VCaP (cell line): ENCODE results near the gene NOXA1.

Source experiments
- H3K27ac ChIP-seq: fragments of 450-650 bp; 2 replicates; pipeline ENCODE4 v1.5.1; 2017
- TF ChIP-seq, protein P1 (sequence below): fragments of 450-650 bp; conservative IDR thresholded peaks from 2 replicates; pipeline ENCODE4 v1.5.1; 2017; ENCODE audit warnings: mild to moderate bottlenecking, moderate library complexity

The NOXA1 gene

DNA sequence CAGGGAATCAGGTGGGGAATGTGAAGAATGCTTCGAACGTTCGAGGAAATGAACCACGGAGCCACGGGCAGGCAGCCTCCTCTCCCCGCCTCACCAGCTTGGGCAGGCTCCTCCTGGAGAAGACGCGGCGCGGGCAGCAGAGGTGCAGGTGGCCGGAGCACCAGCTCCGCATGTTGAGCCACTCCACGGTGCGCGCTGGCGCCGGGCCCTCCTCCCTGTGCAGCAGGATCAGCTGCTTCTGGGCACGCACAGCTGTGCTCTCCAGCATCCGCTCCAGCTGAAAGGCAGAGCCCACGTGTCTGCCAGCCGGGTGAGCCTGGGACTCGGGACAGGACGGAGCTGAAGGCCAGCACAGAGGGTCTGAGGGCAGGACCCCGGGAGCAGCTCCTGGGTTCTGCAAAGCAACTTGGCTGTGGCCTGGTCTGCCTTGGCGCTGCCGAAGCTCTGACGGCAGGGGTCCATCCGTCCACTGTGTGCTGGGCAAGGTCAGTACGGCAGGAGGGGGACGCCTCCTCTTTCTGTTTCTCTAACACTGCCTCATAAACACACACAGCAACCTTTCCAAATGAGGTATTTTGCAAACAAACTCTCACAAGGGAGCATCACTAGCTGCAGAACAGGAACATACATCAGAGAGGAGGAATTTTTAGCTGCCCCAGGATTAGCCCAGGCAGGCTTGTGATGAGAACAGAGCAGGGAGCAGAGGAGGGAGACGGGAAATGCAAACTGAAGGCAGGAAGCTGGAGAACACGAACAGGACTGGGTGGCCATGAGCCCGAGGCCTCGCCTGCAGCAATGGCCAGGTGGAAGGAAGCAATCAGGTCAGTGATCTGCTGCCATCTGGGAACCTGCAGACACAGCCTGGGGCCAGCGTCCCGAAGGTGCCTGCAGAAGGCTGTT lies 56.0 kb downstream of the NOXA1 start:
- TF ChIP-seq, protein P1, sequence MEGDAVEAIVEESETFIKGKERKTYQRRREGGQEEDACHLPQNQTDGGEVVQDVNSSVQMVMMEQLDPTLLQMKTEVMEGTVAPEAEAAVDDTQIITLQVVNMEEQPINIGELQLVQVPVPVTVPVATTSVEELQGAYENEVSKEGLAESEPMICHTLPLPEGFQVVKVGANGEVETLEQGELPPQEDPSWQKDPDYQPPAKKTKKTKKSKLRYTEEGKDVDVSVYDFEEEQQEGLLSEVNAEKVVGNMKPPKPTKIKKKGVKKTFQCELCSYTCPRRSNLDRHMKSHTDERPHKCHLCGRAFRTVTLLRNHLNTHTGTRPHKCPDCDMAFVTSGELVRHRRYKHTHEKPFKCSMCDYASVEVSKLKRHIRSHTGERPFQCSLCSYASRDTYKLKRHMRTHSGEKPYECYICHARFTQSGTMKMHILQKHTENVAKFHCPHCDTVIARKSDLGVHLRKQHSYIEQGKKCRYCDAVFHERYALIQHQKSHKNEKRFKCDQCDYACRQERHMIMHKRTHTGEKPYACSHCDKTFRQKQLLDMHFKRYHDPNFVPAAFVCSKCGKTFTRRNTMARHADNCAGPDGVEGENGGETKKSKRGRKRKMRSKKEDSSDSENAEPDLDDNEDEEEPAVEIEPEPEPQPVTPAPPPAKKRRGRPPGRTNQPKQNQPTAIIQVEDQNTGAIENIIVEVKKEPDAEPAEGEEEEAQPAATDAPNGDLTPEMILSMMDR = no peak
- peak overlapping the region; percentile 93 for H3K27ac ChIP-seq

DNA sequence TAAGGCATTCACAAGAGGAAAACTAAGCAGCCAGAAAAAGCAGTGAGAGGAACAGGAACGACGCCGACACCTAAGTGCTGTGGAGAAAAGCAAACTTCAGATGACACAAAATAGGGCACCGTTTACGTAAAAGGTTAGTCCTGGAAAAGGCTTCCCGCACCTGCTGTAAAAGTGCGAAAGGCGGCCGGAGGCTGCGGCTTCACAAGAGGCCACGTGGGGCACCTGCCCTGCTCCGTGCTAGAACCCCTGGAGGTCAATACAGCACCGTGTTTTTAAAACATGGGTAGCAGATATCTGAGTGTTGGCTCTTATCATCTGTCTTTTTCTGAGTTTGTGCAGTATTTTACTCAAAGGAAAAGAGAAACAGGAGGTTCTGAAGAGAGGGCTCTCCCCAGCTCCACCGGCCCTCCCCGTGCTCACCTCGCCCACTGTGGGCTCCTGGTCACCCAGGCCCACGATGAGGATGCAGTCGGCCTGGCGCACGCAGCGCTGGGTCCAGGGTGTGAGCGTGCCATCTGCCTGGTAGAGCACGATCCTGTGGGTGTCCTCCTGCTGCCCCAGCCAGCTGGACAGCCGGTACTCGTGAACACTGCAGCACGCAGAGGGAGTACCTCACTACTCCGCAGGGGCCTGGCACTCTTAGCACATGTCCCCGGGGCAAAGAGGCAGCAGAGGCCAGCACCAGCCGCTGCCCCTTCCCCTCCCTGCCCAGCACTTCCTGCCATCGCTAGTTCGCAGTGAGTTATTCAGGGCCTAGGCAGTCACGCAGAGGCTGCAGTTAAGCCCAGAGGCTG lies 56.9 kb downstream of the NOXA1 start:
- H3K27ac ChIP-seq = peak overlapping the region; percentile 93
- TF ChIP-seq, protein P1 = no peak

DNA sequence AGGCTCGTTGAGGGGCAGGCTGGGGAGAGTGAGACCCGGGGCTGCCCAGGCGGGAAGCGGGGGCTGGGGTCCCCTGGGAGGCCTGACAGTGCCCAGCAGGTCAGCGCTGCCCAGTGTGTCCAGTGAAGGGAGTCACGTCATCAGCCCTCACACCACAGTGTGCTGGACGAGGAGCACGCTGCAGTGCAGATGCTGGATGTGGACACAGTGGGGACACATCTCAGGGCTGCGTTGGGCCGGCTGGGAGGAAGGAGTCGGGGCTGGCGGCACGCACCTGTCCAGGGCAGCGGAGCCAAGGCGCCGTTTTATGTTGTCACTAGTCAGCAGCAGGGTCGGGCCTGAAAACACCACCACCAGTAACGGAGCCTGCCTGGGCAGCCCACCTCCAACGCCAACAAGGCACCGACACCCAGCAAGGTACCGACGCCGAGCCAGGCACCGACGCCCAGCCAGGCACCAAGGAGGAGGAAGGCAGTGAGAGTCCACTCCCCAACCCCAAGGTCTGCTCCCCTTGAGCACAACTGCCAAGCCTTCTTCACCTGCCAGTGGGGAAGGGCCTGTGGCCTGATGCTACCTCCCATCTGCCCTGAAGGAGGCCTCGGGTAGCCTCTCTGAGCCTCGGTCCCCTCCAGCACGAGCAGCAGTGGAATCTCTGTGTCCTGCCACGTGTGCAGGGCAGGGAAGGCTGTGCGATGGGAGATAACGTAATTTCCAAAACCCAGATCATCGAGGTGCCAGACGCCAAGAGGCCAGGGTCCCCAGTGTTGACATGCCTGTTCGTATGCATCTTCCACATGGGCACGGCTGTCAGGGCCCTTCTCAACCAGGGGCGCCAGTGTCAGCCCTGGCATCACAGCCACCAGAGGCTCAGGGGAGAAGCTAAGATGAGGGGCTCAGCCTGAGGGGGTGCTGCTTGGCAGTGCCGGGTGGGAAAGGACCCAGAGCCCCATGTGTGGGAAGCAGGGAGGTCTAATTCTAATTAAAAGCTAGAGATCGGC lies 57.8 kb downstream of the NOXA1 start:
- peak overlapping the region; percentile 93 for H3K27ac ChIP-seq
- TF ChIP-seq, protein P1 = no peak

DNA sequence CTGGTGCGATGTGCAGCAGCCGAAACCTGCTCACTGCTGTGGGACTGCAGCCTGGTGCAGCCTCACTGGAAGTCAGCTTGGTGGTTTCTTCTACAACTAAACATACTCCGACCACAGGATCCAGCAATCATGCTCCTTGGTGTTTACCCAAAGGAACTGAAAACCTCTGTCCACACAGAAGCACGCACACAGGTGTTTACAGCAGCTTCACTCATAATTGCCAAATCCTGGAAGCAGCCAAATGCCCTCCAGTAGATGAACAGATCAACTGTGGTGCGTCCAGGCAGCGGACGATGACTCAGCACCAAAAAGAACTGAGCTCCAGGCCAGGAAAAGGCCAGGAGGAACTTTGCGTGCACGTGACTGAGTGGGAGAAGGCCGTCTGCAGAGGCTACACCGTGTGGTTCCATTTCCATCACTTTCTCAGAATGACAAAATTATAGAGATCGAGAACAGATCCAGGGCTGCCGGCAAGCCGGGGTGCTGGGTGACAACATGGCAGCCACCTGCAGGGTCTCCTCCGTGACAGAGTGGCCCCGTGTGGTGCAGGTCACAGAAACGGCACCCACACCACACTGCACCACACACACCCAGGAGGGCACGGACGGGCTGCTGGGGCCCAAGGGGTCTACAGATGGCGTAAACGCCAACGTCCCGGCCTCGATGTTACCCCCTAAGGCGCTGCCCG lies 59.0 kb downstream of the NOXA1 start:
- H3K27ac ChIP-seq = peak overlapping the region; percentile 93

More for the DNA sequence above, 59.0 kb downstream of the NOXA1 start:
- TF ChIP-seq, protein P1 = no peak
